AG09309 (cell line): ENCODE data around the gene TOMM6.
A peak's percentile ranks its signal among the peaks of the same experiment; 100 is the strongest.
"Not testable (repeated sequence)": the region's sequence is repeated elsewhere in the genome, so short reads cannot be mapped to it uniquely, and the experiment has no call there.

ENCODE experiments used
- DNase-seq: peaks from one replicate; pipeline ENCODE4 v3.0.0-alpha.2; 2010; ENCODE audit warnings: low read depth
- H3K4me3 ChIP-seq: 2 replicates; pipeline ENCODE4 v1.5.1; 2011; ENCODE audit warnings: mild to moderate bottlenecking, low read depth, low read length, moderate library complexity; ENCODE audit not compliant: control insufficient read depth
- TF ChIP-seq, protein P1 (sequence below): IDR thresholded peaks from 2 replicates; pipeline ENCODE4 v1.5.1; 2011; ENCODE audit warnings: mild to moderate bottlenecking, low read depth, low read length, inconsistent platforms; ENCODE audit not compliant: insufficient read depth, control insufficient read depth; ENCODE audit errors: missing control alignments

The TOMM6 gene

GRCh38 chr6:41759905-41760579, 27.5 kb upstream of the TOMM6 start:
- H3K4me3 ChIP-seq = no peak overlapping the region
- no peak for DNase-seq
- TF ChIP-seq, protein P1, sequence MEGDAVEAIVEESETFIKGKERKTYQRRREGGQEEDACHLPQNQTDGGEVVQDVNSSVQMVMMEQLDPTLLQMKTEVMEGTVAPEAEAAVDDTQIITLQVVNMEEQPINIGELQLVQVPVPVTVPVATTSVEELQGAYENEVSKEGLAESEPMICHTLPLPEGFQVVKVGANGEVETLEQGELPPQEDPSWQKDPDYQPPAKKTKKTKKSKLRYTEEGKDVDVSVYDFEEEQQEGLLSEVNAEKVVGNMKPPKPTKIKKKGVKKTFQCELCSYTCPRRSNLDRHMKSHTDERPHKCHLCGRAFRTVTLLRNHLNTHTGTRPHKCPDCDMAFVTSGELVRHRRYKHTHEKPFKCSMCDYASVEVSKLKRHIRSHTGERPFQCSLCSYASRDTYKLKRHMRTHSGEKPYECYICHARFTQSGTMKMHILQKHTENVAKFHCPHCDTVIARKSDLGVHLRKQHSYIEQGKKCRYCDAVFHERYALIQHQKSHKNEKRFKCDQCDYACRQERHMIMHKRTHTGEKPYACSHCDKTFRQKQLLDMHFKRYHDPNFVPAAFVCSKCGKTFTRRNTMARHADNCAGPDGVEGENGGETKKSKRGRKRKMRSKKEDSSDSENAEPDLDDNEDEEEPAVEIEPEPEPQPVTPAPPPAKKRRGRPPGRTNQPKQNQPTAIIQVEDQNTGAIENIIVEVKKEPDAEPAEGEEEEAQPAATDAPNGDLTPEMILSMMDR = no peak

DNA sequence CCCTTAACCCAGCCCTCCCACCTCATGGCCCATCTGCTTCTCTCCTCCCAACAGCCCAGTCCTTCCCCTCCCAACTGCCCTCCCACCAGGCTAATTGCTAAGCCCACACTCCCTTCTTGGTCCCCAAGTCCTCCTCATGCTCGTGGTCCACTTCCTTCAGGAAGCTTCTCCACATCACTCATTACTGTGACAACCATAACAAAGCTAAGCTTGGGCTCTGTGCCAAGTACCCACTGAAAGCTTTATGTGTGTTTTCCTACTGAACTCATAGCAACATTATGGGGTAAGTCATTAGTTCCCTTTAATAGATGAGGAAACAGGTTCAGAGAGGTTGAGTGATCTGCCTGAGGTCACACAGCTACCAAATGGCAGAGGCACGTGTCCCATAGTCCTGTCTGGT, 24.0 kb upstream of the TOMM6 start:
- TF ChIP-seq, protein P1 = no peak
- no peak overlapping the region for H3K4me3 ChIP-seq
- DNase-seq = no peak

GRCh38 chr6:41766043-41766664, 21.3 kb upstream of the TOMM6 start:
- DNase-seq, H3K4me3 ChIP-seq: not testable (repeated sequence)

- TF ChIP-seq, protein P1 = no peak
- DNase-seq = peak; percentile 75
- H3K4me3 ChIP-seq = no peak overlapping the region
Observed at GRCh38 chr6:41767112-41767833, 20.2 kb upstream of the TOMM6 start.

DNA sequence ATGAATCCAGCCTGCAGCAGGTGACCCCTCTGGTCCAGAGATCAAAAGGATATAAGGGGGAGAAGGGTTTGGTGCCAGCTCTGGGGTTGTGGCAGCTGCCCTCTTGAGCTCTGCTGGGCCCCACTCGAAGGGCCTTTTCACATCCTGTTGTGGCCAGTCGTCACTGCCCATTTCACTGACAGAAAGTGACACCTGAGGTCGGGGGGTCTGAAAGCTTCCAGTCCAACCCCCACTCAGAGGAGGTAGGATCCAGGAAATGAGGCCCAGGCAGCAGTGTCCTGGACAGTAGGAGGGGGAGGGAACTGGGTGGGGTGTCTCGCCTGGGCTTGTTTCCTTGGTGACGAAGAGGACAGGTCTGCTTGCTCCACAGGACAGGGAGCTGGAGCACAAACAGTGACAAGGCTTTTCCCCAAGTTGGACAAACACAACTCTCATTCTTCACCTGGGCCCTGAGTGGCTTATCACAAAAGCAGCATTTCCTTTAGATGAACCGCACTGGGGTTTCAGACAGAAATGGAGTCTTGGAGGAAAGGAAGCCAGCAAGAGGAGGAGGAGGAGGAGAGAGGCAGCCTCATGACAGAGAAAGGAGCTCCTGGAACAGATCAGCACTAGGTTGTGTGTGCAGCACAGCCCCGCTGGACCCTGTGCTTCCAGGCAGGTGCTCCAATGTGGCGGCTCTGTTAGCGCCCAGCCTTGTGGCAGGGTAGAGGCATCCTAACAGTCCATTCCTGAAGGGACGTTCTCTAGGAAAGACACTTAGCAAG, 18.8 kb upstream of the TOMM6 start:
- no peak for DNase-seq
- H3K4me3 ChIP-seq = no peak overlapping the region
- TF ChIP-seq, protein P1 = no peak

DNA sequence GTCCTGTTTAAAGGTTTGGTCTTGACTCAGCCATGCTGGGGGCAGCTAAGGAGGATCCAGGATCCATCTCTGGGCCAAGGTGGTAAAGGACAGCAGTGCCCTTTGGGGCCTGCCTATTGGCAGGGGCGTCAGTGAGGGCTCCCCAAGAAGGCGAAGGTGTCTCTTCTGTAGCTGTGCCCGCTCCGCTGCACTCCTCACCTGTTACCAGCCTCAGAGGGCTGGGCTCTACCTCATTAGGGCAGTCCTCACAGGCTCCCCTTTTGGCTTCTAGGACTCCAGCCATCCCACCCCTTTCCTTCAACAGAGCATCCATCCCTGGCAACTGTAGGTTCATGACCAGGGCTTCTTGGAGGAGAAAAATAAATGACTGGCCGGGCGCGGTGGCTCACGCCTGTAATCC, 18.1 kb upstream of the TOMM6 start:
- TF ChIP-seq, protein P1 = no peak
- no peak for DNase-seq
- no peak overlapping the region for H3K4me3 ChIP-seq
